ENCODE data around the gene ETV1.

GRCh38 chr7:13898957-13899670 lies 90.4 kb downstream of the ETV1 start:
- TF ChIP-seq SIN3A (IDR thresholded peaks at IDR 0.05; ENCODE audit: borderline replicate concordance in 2 of 2, control insufficient read depth in 1 of 2, low read depth in 2 of 2, low read length in 2 of 2) (no peak), POLR2AphosphoS5 (IDR thresholded peaks at IDR 0.05; ENCODE audit: control insufficient read depth, insufficient read depth, low read depth, low read length) (no peak), ZFP36 (IDR thresholded peaks at IDR 0.05; ENCODE audit: low read depth, low read length, partially characterized antibody) (no peak), EP300 (IDR thresholded peaks at IDR 0.05; ENCODE audit: low read length) (no peak), ZNF707 (CRISPR knock-in tag; conservative IDR thresholded peaks at IDR 0.05) (no peak), RFX5 (IDR thresholded peaks at IDR 0.05; ENCODE audit: low read depth, low read length) (no peak), RBM22 (IDR thresholded peaks at IDR 0.05; ENCODE audit: low read depth, low read length, poor library complexity, severe bottlenecking) (no peak), SIRT6 (IDR thresholded peaks at IDR 0.05; ENCODE audit: low read depth, low read length) (no peak), JUND (IDR thresholded peaks at IDR 0.05; ENCODE audit: borderline replicate concordance, low read depth, low read length) (no peak), JUND (tag; IDR thresholded peaks at IDR 0.05; ENCODE audit: borderline replicate concordance, low read depth, low read length) (no peak), CEBPB (tag; IDR thresholded peaks at IDR 0.05) (no peak)
- TF ChIP-seq, protein P1, sequence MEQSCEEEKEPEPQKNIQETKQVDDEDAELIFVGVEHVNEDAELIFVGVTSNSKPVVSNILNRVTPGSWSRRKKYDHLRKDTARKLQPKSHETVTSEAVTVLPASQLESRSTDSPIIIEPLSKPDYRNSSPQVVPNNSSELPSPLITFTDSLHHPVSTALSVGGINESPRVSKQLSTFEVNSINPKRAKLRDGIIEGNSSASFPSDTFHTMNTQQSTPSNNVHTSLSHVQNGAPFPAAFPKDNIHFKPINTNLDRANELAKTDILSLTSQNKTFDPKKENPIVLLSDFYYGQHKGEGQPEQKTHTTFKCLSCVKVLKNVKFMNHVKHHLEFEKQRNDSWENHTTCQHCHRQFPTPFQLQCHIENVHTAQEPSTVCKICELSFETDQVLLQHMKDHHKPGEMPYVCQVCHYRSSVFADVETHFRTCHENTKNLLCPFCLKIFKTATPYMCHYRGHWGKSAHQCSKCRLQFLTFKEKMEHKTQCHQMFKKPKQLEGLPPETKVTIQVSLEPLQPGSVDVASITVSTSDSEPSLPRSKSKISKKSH (CRISPR knock-in tag; IDR thresholded peaks at IDR 0.05), result no peak
- TF ChIP-seq, protein P2, sequence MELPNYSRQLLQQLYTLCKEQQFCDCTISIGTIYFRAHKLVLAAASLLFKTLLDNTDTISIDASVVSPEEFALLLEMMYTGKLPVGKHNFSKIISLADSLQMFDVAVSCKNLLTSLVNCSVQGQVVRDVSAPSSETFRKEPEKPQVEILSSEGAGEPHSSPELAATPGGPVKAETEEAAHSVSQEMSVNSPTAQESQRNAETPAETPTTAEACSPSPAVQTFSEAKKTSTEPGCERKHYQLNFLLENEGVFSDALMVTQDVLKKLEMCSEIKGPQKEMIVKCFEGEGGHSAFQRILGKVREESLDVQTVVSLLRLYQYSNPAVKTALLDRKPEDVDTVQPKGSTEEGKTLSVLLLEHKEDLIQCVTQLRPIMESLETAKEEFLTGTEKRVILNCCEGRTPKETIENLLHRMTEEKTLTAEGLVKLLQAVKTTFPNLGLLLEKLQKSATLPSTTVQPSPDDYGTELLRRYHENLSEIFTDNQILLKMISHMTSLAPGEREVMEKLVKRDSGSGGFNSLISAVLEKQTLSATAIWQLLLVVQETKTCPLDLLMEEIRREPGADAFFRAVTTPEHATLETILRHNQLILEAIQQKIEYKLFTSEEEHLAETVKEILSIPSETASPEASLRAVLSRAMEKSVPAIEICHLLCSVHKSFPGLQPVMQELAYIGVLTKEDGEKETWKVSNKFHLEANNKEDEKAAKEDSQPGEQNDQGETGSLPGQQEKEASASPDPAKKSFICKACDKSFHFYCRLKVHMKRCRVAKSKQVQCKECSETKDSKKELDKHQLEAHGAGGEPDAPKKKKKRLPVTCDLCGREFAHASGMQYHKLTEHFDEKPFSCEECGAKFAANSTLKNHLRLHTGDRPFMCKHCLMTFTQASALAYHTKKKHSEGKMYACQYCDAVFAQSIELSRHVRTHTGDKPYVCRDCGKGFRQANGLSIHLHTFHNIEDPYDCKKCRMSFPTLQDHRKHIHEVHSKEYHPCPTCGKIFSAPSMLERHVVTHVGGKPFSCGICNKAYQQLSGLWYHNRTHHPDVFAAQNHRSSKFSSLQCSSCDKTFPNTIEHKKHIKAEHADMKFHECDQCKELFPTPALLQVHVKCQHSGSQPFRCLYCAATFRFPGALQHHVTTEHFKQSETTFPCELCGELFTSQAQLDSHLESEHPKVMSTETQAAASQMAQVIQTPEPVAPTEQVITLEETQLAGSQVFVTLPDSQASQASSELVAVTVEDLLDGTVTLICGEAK (IDR thresholded peaks at IDR 0.05), result no peak
- TF ChIP-seq, protein P2 (CRISPR knock-in tag; IDR thresholded peaks at IDR 0.05), result no peak
